Epithelial cell of proximal tubule (primary cell): ENCODE measurements around the gene NR2F1-AS1. TPM values are rescaled to one million over a fixed set of nuclear protein-coding genes. Genes with fewer than 3 reads are reported as not detected.
"Not testable (repeated sequence)": the region's sequence is repeated elsewhere in the genome, so short reads cannot be mapped to it uniquely, and the experiment has no call there.

Experiments
- DNase-seq: peaks from one replicate; pipeline ENCODE4 v3.0.0-alpha.2; 2011; ENCODE audit warnings: low read depth
- H3K4me3 ChIP-seq: 2 replicates; pipeline ENCODE4 v1.5.1; 2011; ENCODE audit warnings: low read depth, mild to moderate bottlenecking, low read length
- CTCF ChIP-seq: conservative IDR thresholded peaks from 2 replicates; pipeline ENCODE4 v1.5.1; 2012; ENCODE audit warnings: low read depth, mild to moderate bottlenecking, low read length
- total RNA-seq: library from RNA; depleted of rRNA; stranded (reverse); fragments of >200 nt; gene quantifications from 2 replicates; pipeline ENCODE4 v1.2.3, GENCODE V29; 2015

Gene NR2F1-AS1
- total RNA-seq, 1 donor from 2014 or later, result 1.6 TPM

GRCh38 chr5:93460286-93460685 lies 120.7 kb downstream of the NR2F1-AS1 start:
- no peak for DNase-seq
- H3K4me3 ChIP-seq, result no peak overlapping the region
- TF ChIP-seq CTCF, result no peak

- not testable (repeated sequence) for H3K4me3 ChIP-seq, DNase-seq
Measured at GRCh38 chr5:93456796-93457195, 124.2 kb downstream of the NR2F1-AS1 start.

DNA sequence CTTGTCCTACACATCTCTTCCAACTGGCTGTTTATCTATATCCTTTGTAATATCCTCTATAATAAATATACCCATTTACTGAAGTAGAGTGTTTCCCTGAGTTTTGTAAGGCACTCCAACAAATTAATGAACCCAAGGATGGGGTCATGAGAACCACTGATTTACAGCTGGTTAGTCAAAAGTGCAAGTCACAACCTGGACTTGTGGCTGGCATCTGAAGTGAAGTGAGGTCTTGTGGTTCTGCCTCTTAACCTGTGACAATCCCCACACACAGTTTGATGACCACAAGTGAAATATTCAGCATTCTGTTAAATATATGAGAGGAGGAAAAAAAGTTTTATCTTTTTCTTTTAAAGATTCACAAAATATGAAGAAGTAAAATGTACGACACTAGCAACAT lies 126.1 kb downstream of the NR2F1-AS1 start:
- DNase-seq, result peak; percentile 19
- no peak overlapping the region for H3K4me3 ChIP-seq
- TF ChIP-seq CTCF, result no peak

DNA sequence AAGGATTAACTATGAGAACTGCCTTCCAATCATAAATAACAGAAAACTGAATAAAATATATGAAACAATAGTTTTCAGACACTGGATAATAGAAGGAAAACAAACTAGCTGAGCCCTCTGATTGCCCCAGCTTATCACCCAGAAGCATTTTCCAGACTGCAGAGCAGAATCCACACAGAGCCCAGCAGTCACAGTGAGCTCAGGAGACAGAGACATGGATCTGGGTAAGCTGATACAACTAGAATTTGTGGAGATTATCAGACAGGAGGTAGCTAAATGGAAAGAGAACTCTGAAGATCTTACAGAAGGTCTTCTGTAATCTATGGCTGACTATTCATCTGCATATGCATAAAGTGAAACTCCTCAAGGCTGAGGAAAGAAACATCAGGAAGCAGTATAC lies 128.8 kb downstream of the NR2F1-AS1 start:
- H3K4me3 ChIP-seq, result no peak overlapping the region
- no peak for DNase-seq

DNA sequence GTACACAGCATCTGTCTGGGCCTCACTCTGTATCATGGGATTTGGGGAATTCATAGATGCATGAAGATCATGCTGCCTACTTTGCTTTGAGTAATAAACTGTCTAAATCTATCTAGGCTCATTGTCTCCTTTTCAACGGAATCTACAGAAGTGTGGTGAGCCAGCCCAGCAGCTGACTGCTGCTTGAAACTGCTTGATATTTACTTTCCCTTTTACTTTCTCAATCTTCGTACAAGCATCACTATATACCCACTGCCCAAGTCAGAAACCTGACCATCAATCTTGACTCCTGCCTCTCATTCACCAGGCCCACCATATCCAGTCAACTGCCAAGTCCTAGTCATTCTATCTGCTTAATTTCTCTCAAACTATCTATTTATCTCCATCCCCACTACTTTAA lies 142.9 kb downstream of the NR2F1-AS1 start:
- H3K4me3 ChIP-seq, result no peak overlapping the region
- no peak for TF ChIP-seq CTCF
- no peak for DNase-seq

More for the DNA sequence above, 128.8 kb downstream of the NR2F1-AS1 start:
- no peak for TF ChIP-seq CTCF

- DNase-seq, result no peak
- H3K4me3 ChIP-seq, result no peak overlapping the region
- no peak for TF ChIP-seq CTCF
Measured at GRCh38 chr5:93436083-93436482, 144.9 kb downstream of the NR2F1-AS1 start.

DNA sequence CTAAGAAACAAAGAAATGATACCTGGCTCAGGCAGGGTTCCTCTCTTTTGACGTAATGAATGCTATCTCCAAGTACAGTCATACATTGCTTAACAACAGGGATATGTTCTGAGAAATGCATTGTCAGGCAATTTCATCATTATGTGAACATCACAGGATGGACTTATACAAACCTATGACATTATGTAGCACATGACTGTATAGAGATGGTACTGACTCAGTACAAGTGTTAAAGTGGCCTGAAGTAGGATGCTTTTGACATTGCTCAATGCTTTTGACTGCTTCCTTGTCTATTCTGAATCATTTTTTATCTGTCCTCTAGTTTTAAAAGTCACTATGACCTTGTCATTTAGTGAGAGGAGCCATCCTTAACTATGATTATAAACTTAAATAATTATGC lies 147.6 kb downstream of the NR2F1-AS1 start:
- DNase-seq, result no peak
- no peak overlapping the region for H3K4me3 ChIP-seq
- TF ChIP-seq CTCF, result no peak

DNA sequence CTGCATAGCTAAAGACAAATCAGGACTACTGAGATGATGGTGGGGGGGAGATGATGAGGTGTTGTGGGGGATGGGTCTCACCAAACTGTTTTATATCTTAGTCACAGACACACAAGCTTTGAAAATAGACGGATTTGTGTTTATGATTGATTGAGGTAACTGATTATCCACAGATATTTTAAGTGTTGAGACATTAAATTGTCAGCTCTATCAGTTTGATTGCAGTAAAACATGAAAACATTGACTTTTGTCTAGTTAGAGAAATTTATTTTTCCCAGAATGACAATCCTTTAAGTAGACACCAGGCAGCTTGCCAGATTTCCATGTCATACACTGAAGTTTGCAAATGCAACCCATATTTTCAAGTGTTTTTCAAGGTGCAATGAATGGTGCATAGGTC lies 149.8 kb downstream of the NR2F1-AS1 start:
- TF ChIP-seq CTCF, result no peak

More for the DNA sequence above, 149.8 kb downstream of the NR2F1-AS1 start:
- no peak overlapping the region for H3K4me3 ChIP-seq
- no peak for DNase-seq
